K562 (cell line): ENCODE results near the gene WWOX.

Experiments
- ARID2 ChIP-seq: fragments of 450-650 bp; IDR thresholded peaks from 2 replicates; pipeline ENCODE4 v1.6.1; 2017; ENCODE audit warnings: antibody characterized with exemption, mild to moderate bottlenecking
- CHCHD3 ChIP-seq: fragments of 250-450 bp; sonication (Bioruptor Pico); IDR thresholded peaks from 2 replicates; pipeline ENCODE4 v2.1.2; 2022; ENCODE audit warnings: mild to moderate bottlenecking
- CTCF ChIP-seq, 3 experiments: IDR thresholded peaks in 2 of 3; conservative IDR thresholded peaks in 1 of 3; 2 replicates each; pipeline ENCODE4 v1.5.1; 2011 to 2012; ENCODE audit warnings: low read length in 3 of 3, mild to moderate bottlenecking in 3 of 3, control low read depth in 2 of 3, improper control_type of control experiment in 1 of 3, inconsistent platforms in 1 of 3, low read depth in 1 of 3, mixed read lengths in 1 of 3, moderate library complexity in 1 of 3; ENCODE audit not compliant: insufficient read depth in 2 of 3
- CXXC5 ChIP-seq: fragments of 250-450 bp; sonication (Bioruptor Pico); IDR thresholded peaks from 2 replicates; pipeline ENCODE4 v1.8.0; 2022; ENCODE audit warnings: inconsistent platforms, mild to moderate bottlenecking, moderate library complexity
- EP300 ChIP-seq: IDR thresholded peaks from 2 replicates; pipeline ENCODE4 v1.6.1; 2012; ENCODE audit warnings: low read length, improper control_type of control experiment
- GATA2 ChIP-seq: sonication (generic); formaldehyde crosslinking; IDR thresholded peaks from 2 replicates; pipeline ENCODE4 v1.4.0; 2020; ENCODE audit warnings: mild to moderate bottlenecking, missing genetic modification reagents
- JUNB ChIP-seq: fragments of 450-650 bp; formaldehyde crosslinking; conservative IDR thresholded peaks from 2 replicates; pipeline ENCODE4 v1.4.0; 2020; ENCODE audit warnings: mild to moderate bottlenecking
- KLF6 ChIP-seq: fragments of 250-450 bp; sonication (Bioruptor Pico); IDR thresholded peaks from 2 replicates; pipeline ENCODE4 v1.4.0; 2020; ENCODE audit warnings: mild to moderate bottlenecking, moderate library complexity, borderline replicate concordance
- MED1 ChIP-seq: sonication (generic); formaldehyde crosslinking; IDR thresholded peaks from 2 replicates; pipeline ENCODE4 v1.8.1; 2023; ENCODE audit warnings: missing genetic modification reagents, borderline replicate concordance
- NR2C2 ChIP-seq, 2 experiments: fragments of 200-800 bp in 1 of 2; sonication (Bioruptor generic) in 1 of 2; sonication (generic) in 1 of 2; formaldehyde crosslinking in 1 of 2; IDR thresholded peaks; 2 replicates each; pipeline versions ENCODE4 v1.6.1 to v1.8.0; 2016 to 2022; ENCODE audit warnings: mild to moderate bottlenecking in 1 of 2, missing compliant biosample characterization in 1 of 2, missing genetic modification characterization in 1 of 2, missing genetic modification reagents in 1 of 2
- RAD21 ChIP-seq, 2 experiments: fragments of 250-450 bp in 1 of 2; fragments of 450-650 bp in 1 of 2; sonication (Bioruptor Pico) in 1 of 2; formaldehyde crosslinking in 1 of 2; IDR thresholded peaks in 1 of 2; conservative IDR thresholded peaks in 1 of 2; 2 replicates each; pipeline versions ENCODE4 v1.4.0 to v1.8.0; 2020 to 2022; ENCODE audit warnings: mild to moderate bottlenecking in 2 of 2, moderate library complexity in 1 of 2
- REST ChIP-seq, 2 experiments: fragments of 450-650 bp; formaldehyde crosslinking in 1 of 2; IDR thresholded peaks; 2 replicates each; pipeline versions ENCODE4 v1.4.0 to v1.6.1; 2014 to 2020; ENCODE audit warnings: mild to moderate bottlenecking in 2 of 2, borderline replicate concordance in 1 of 2, low read depth in 1 of 2
- ZNF3 ChIP-seq: fragments of 250-450 bp; sonication (Bioruptor Pico); IDR thresholded peaks from 2 replicates; pipeline ENCODE4 v1.5.0; 2021; ENCODE audit warnings: mild to moderate bottlenecking, moderate library complexity
- ZNF431 ChIP-seq: sonication (generic); formaldehyde crosslinking; IDR thresholded peaks from 2 replicates; pipeline ENCODE4 v1.8.0; 2022; ENCODE audit warnings: mild to moderate bottlenecking, missing genetic modification reagents

GRCh38 chr16:78735337-78735736 lies 635.9 kb downstream of the WWOX start:
- no peak for TF ChIP-seq REST (IDR thresholded peaks at IDR 0.05; ENCODE audit: borderline replicate concordance)
- TF ChIP-seq REST (CRISPR knock-in tag; IDR thresholded peaks at IDR 0.05; ENCODE audit: low read depth), result no peak
- TF ChIP-seq GATA2, result no peak
- no peak for TF ChIP-seq EP300
- no peak for TF ChIP-seq ZNF3 (CRISPR knock-in tag)
- TF ChIP-seq CTCF (IDR thresholded peaks at IDR 0.05 in 2 of 3, conservative IDR thresholded peaks at IDR 0.05 in 1 of 3; ENCODE audit: insufficient read depth in 2 of 3, low read depth in 1 of 3, low read length in 3 of 3), result no peak
- TF ChIP-seq MED1 (CRISPR knock-in tag), result no peak
- no peak for TF ChIP-seq CHCHD3 (CRISPR knock-in tag)
- no peak for TF ChIP-seq KLF6 (CRISPR knock-in tag)
- no peak for TF ChIP-seq JUNB (CRISPR knock-in tag)
- TF ChIP-seq NR2C2 (CRISPR knock-in tag; IDR thresholded peaks at IDR 0.05), result no peak
- no peak for TF ChIP-seq NR2C2 (tag; IDR thresholded peaks at IDR 0.05)
- no peak for TF ChIP-seq ARID2
- TF ChIP-seq ZNF431 (CRISPR knock-in tag), result no peak
- TF ChIP-seq CXXC5 (CRISPR knock-in tag), result no peak
- no peak for TF ChIP-seq RAD21 (CRISPR knock-in tag; conservative IDR thresholded peaks at IDR 0.05 in 1 of 2, IDR thresholded peaks at IDR 0.05 in 1 of 2)
